GM23338 (cell line): ENCODE measurements around the gene DCP1B. TPM values are rescaled to one million over a fixed set of nuclear protein-coding genes. Genes with fewer than 3 reads are reported as not detected.

Experiments used
- ATAC-seq: fragments of 200-7000 bp; cut with Tn5 transposase; 3 replicates; pipeline ENCODE4 v1.9.1; 2020
- DNase-seq: peaks from one replicate; pipeline ENCODE4 v3.0.0-alpha.2; 2015; ENCODE audit warnings: low spot score
- H2AFZ ChIP-seq: fragments of 200-600 bp; sonication (generic); 2 replicates; pipeline ENCODE4 v1.8.0; 2016; ENCODE audit warnings: antibody characterized with exemption, mild to moderate bottlenecking, moderate library complexity
- H3F3A ChIP-seq: fragments of 200-600 bp; sonication (generic); replicated peaks from 2 replicates; pipeline ENCODE4 v1.8.0; 2017; ENCODE audit warnings: antibody characterized with exemption, mixed run types, low read depth
- H3K27ac ChIP-seq: fragments of 200-600 bp; sonication (generic); 2 replicates; pipeline ENCODE4 v1.6.1; 2016; ENCODE audit warnings: low read depth
- H3K27me3 ChIP-seq: fragments of 200-600 bp; sonication (generic); 2 replicates; pipeline ENCODE4 v1.8.0; 2016; ENCODE audit warnings: mild to moderate bottlenecking, mixed run types, moderate library complexity; ENCODE audit not compliant: insufficient read depth
- H3K36me3 ChIP-seq: fragments of 200-600 bp; sonication (generic); 2 replicates; pipeline ENCODE4 v1.8.0; 2016; ENCODE audit warnings: mild to moderate bottlenecking; ENCODE audit not compliant: insufficient read depth
- H3K4me1 ChIP-seq: fragments of 200-600 bp; sonication (generic); 2 replicates; pipeline ENCODE4 v1.8.0; 2016; ENCODE audit warnings: mild to moderate bottlenecking, moderate library complexity; ENCODE audit not compliant: insufficient read depth
- H3K4me2 ChIP-seq: fragments of 200-600 bp; sonication (generic); 2 replicates; pipeline ENCODE4 v1.7.1; 2017; ENCODE audit warnings: mixed run types
- H3K4me3 ChIP-seq: fragments of 200-600 bp; sonication (generic); 2 replicates; pipeline ENCODE4 v1.6.1; 2016; ENCODE audit warnings: mixed run types
- H3K79me2 ChIP-seq: fragments of 200-600 bp; sonication (generic); replicated peaks from 2 replicates; pipeline ENCODE4 v1.8.0; 2017; ENCODE audit warnings: mild to moderate bottlenecking; ENCODE audit not compliant: insufficient read depth
- H3K9me2 ChIP-seq: fragments of 200-600 bp; sonication (generic); 2 replicates; pipeline ENCODE4 v1.8.0; 2017; ENCODE audit not compliant: insufficient read depth
- H4K20me1 ChIP-seq: fragments of 200-600 bp; sonication (generic); replicated peaks from 2 replicates; pipeline ENCODE4 v1.8.0; 2017; ENCODE audit warnings: mild to moderate bottlenecking; ENCODE audit not compliant: insufficient read depth
- H3K27ac Mint-ChIP-seq: 2 replicates; pipeline ENCODE4 v1.8.0; 2020; ENCODE audit warnings: inconsistent platforms, mild to moderate bottlenecking, moderate library complexity, mixed read lengths
- H3K27me3 Mint-ChIP-seq: 3 replicates; pipeline ENCODE4 v1.8.0; 2022; ENCODE audit warnings: low read depth, mild to moderate bottlenecking, moderate library complexity, mixed read lengths, inconsistent platforms; ENCODE audit not compliant: insufficient read depth, poor library complexity
- H3K36me3 Mint-ChIP-seq: 3 replicates; pipeline ENCODE4 v1.8.0; 2021; ENCODE audit warnings: low read depth, mild to moderate bottlenecking, inconsistent platforms, moderate library complexity, mixed read lengths
- H3K4me1 Mint-ChIP-seq: 3 replicates; pipeline ENCODE4 v1.8.0; 2020; ENCODE audit warnings: mild to moderate bottlenecking, inconsistent platforms, mixed read lengths
- H3K4me3 Mint-ChIP-seq: 3 replicates; pipeline ENCODE4 v1.8.0; 2021; ENCODE audit warnings: moderate library complexity, mild to moderate bottlenecking, inconsistent platforms, mixed read lengths
- H3K9me3 Mint-ChIP-seq: 3 replicates; pipeline ENCODE4 v1.8.0; 2020; ENCODE audit warnings: moderate library complexity, mild to moderate bottlenecking, inconsistent platforms, mixed read lengths
- CREB1 ChIP-seq: fragments of 250-450 bp; sonication (Bioruptor Pico); IDR thresholded peaks from 2 replicates; pipeline ENCODE4 v1.5.0; 2020; ENCODE audit warnings: low read depth, mild to moderate bottlenecking, moderate library complexity
- CTCF ChIP-seq, 2 experiments: fragments of 200-600 bp in 1 of 2; sonication (generic) in 1 of 2; conservative IDR thresholded peaks; 2 replicates each; pipeline versions ENCODE4 v1.5.1 to v1.6.1; 2016 to 2017; ENCODE audit warnings: antibody characterized with exemption in 2 of 2, low read depth in 2 of 2, mild to moderate bottlenecking in 2 of 2, moderate library complexity in 1 of 2
- EZH2 ChIP-seq: fragments of 200-600 bp; sonication (generic); IDR thresholded peaks from one replicate; pipeline ENCODE4 v1.8.0; 2017; ENCODE audit warnings: antibody characterized with exemption, mild to moderate bottlenecking, low read depth; ENCODE audit not compliant: unreplicated experiment
- JUNB ChIP-seq: IDR thresholded peaks from one replicate; pipeline ENCODE4 v1.6.1; 2016; ENCODE audit warnings: antibody characterized with exemption; ENCODE audit not compliant: unreplicated experiment
- NANOG ChIP-seq: IDR thresholded peaks from 2 replicates; pipeline ENCODE4 v1.6.1; 2016; ENCODE audit warnings: antibody characterized with exemption, borderline replicate concordance
- POLR2AphosphoS5 ChIP-seq: IDR thresholded peaks from 2 replicates; pipeline ENCODE4 v1.6.1; 2016; ENCODE audit warnings: antibody characterized with exemption, low read depth
- REST ChIP-seq: IDR thresholded peaks from one replicate; pipeline ENCODE4 v1.6.1; 2018; ENCODE audit warnings: antibody characterized with exemption; ENCODE audit not compliant: unreplicated experiment
- STAT1 ChIP-seq: IDR thresholded peaks from one replicate; pipeline ENCODE4 v1.6.1; 2016; ENCODE audit warnings: antibody characterized with exemption; ENCODE audit not compliant: unreplicated experiment
- ZNF114 ChIP-seq: fragments of 250-450 bp; sonication (Bioruptor Pico); IDR thresholded peaks from 2 replicates; pipeline ENCODE4 v1.5.0; 2020; ENCODE audit warnings: mild to moderate bottlenecking, moderate library complexity
- ZNF462 ChIP-seq: fragments of 250-450 bp; sonication (Bioruptor Pico); IDR thresholded peaks from 2 replicates; pipeline ENCODE4 v1.5.0; 2020; ENCODE audit warnings: mild to moderate bottlenecking, moderate library complexity
- polyA plus RNA-seq: library from polyadenylated mRNA; unstranded; fragments of >200 nt; fragmentation: Nextera tagmentation; extraction: Ambion mirVana; gene quantifications from 2 replicates; pipeline ENCODE4 v1.2.1, GENCODE V29; 2016
- total RNA-seq: library from RNA; depleted of rRNA; stranded (reverse); fragments of >200 nt; shearing (Covaris generic); gene quantifications from 2 replicates; pipeline ENCODE4 v1.2.3, GENCODE V29; 2014

Gene DCP1B
- total and polyA plus RNA-seq, 2 experiments from 2014 or later, result 24.4 to 29.8 TPM

GRCh38 chr12:1935242-1935641 is 69.0 kb downstream of the DCP1B start (continued):
- TF ChIP-seq ZNF462 (CRISPR knock-in tag) (no peak), EZH2 (no peak), REST (no peak), NANOG (no peak), JUNB (no peak)

GRCh38 chr12:1934831-1935230 is 69.4 kb downstream of the DCP1B start:
- H3K9me2 ChIP-seq, result no peaks in the 10 kb centered on the region
- 0 out of 2 replicates have a peak, but pooled peaks cover 5% of the 10 kb centered on the region for H3K36me3 ChIP-seq
- no peaks in the 10 kb centered on the region for H3K27me3 ChIP-seq
- H3K27me3 Mint-ChIP-seq, result peaks cover 11% of the 10 kb centered on the region
- H3K9me3 Mint-ChIP-seq, result no peaks in the 10 kb centered on the region
- DNase-seq (no peak), ATAC-seq (no peak)
- H3K36me3 Mint-ChIP-seq, result no peaks in the 10 kb centered on the region
- no peak overlapping the region for H3K4me3 ChIP-seq
- H4K20me1 ChIP-seq, result no peaks in the 10 kb centered on the region
- no peaks in the 10 kb centered on the region for H3K79me2 ChIP-seq
- H3K4me1 ChIP-seq, result peaks cover 4% of the 10 kb centered on the region; the same call in 1 of the 2 replicates
- H3K4me2 ChIP-seq, result no peak overlapping the region
- H3K4me3 Mint-ChIP-seq, result no peak overlapping the region
- no peak overlapping the region for H2AFZ ChIP-seq
- no peak overlapping the region for H3K27ac Mint-ChIP-seq
- H3K27ac ChIP-seq, result no peak overlapping the region
- H3F3A ChIP-seq, result peaks cover 4% of the 10 kb centered on the region; the same call in 1 of the 2 replicates
- peaks cover 3% of the 10 kb centered on the region for H3K4me1 Mint-ChIP-seq
- TF ChIP-seq CREB1 (CRISPR knock-in tag) (no peak), POLR2AphosphoS5 (no peak), STAT1 (no peak), JUNB (no peak), EZH2 (no peak), REST (no peak), ZNF114 (CRISPR knock-in tag) (no peak), CTCF (conservative IDR thresholded peaks at IDR 0.05; ENCODE audit: low read depth in 2 of 2) (no peak)
